GM18951 (cell line): ENCODE results near the gene SH2D1A.

Experiments used
- POLR2A ChIP-seq: IDR thresholded peaks from 4 replicates; pipeline ENCODE4 v1.6.1; 2011; ENCODE audit warnings: mild to moderate bottlenecking; ENCODE audit not compliant: insufficient read length, insufficient read depth; ENCODE audit errors: extremely low read depth
- in situ Hi-C: fragments of 300-500 bp; cut with MboI; formaldehyde crosslinking; loops from one replicate; pipeline ENCODE4 v1.12.0; 2022; ENCODE audit warnings: low sequenced_read_pairs, mixed read lengths, inconsistent platforms; ENCODE audit not compliant: unreplicated experiment

SH2D1A gene

GRCh38 chrX:124341396-124342132, 4.8 kb upstream of the SH2D1A start:
- in situ Hi-C loops = no loop called here
- TF ChIP-seq POLR2A = no peak

DNA sequence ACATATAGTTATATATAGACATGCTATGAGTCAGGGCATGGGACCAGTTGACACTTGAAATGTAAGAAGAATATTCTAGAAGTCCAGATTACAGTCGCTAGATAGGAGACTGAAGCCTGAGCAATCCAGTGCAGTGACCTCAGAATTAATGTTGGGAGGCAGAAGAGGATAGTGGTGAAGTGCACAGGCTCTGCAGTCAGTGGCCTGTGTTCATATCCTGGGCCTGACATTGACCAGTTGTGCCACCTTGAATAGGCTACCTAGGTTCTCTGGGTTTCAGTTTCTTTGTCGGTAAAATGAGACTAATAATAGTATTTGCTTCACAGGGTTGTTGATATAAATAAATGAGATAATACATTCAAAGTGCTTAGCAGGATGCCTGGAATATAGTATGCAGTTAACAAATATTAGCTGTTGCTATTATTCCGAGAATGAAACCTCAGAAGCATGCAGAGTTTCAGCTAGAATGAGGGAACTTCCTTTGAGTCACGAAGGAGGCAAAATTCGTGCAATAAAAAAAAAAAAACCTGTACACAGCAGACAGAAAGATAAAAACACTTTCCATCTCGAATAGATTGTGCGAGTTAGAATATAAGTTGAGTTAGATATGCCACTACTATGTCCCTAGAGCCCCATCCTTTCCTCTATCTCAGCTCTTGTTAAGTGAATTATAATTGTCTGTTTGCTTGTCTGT, 4.0 kb upstream of the SH2D1A start:
- in situ Hi-C loops = no loop called here
- no peak for TF ChIP-seq POLR2A

GRCh38 chrX:124343016-124343415, 3.3 kb upstream of the SH2D1A start:
- in situ Hi-C loops = no loop called here
- no peak for TF ChIP-seq POLR2A

DNA sequence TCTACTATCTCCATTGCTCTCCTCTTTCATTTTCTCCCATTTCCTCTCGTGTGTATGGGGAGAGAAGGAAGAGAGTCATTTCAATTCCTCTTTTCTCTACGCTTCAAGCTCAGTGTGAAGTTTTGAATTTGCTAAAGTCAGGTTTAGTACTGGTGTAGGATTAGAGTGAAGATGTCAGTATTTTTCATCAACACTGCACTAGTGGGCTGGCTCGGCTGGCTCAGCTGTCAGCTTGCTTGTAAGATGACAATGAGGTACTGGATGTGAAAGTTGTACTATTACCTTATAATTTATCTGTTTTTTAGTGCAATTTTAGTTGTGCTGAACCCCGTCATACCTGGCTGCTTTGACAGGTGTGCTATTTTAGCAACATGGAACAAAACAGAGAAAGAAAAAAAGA, 2.1 kb upstream of the SH2D1A start:
- TF ChIP-seq POLR2A = no peak
- in situ Hi-C loops = no loop called here

DNA sequence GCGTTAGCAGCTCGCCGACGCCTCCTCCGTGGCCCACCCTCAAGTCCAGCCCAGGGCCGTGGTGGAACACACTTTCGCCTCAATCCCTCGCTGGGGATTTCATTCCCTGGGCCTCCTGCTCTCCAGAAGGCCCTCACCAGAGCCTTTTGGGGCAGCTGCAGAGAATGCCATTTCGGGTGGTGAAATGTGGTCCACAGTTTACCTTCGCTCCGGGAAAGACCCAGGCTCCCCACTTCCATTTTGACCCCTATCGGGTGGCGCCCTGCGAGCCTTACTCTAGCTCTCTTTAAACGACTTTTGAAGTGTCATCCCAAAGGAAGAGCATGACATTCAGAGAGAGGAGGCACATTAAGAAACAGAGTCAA, 496 bp downstream of the SH2D1A start:
- in situ Hi-C loops = no loop called here
- TF ChIP-seq POLR2A = no peak

DNA sequence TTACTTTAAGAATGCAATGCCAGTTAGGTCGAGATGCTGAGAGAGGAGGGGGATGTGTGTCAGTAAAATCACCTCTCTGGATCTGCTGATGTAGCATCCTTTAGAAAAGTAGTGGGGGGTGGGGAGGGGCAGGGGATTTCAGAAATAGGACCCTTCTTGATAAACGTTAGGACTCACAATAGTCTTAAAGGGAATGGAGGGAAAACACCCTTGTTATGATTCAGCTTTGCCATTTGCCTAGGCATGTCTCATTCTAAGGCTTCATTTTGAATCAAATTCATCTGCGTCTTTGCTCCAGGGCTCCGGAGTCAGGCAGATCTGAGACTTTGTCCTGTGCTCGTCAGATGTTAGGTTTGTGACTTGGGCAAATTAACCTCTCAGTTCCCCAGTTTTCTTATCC, 879 bp downstream of the SH2D1A start:
- no peak for TF ChIP-seq POLR2A

GRCh38 chrX:124348182-124348581, 1.8 kb downstream of the SH2D1A start:
- TF ChIP-seq POLR2A = no peak
- in situ Hi-C loops = no loop called here

More for the DNA sequence above, 879 bp downstream of the SH2D1A start:
- in situ Hi-C loops = no loop called here

GRCh38 chrX:124348885-124349453, 2.6 kb downstream of the SH2D1A start:
- in situ Hi-C loops = no loop called here
- TF ChIP-seq POLR2A = no peak

- in situ Hi-C loops = no loop called here
- TF ChIP-seq POLR2A = no peak
Observed at GRCh38 chrX:124354648-124355047, 8.3 kb downstream of the SH2D1A start.

DNA sequence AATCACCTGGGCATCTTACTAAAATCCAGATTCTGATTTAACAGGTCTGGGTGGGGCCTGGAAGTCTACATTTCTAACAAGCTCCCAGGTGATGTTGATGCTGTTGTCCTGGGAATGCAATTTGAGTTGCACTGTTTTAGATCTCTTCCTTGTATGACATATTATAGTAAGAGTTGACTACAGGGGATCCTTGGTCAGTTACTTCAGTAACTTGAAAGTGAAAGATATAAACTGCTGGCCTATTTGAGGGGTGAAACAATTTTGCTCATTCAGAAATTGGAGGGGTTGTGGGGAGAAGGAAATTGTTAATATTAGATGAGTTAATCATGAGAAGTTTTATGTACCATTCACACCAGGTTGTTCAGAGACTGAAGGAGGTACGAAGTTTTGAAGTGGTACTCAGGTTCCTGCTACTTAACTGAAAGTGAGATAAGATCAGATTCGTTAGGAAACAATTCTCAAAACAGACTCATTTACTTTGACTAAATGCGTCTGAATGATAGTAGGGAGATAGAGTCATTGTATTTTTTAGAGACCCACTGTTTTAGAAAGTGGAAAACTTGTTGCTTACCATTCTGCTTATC, 12.5 kb downstream of the SH2D1A start:
- in situ Hi-C loops = no loop called here
- TF ChIP-seq POLR2A = no peak

GRCh38 chrX:124362072-124362471, 15.7 kb downstream of the SH2D1A start:
- in situ Hi-C loops = loop anchor here (10.0 kb wide), 1 partner anchor 147 kb away; no protein-coding TSS in a partner anchor
- no peak for TF ChIP-seq POLR2A

DNA sequence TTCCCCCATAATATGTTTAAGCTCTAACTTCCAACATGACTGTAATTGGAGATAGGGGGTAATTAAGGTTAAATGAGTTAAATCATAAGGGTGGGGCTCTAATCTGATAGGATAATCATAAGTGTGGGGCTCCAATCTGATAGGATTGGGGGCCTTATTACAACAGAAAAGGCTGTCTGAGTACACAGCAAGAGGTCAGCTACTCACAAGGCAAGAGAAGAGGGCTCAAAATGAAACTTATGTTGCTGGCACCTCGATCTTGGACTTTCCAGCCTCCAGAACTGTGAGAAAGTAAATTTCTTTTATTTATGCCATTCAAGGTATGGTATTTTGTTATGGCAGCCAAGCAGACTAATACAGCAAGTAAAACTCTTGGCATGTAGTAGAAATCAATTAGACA, 16.4 kb downstream of the SH2D1A start:
- TF ChIP-seq POLR2A = no peak
- in situ Hi-C loops = loop anchor here (10.0 kb wide), 1 partner anchor 148 kb away; no protein-coding TSS in a partner anchor

GRCh38 chrX:124369722-124370121, 23.4 kb downstream of the SH2D1A start:
- TF ChIP-seq POLR2A = no peak
- in situ Hi-C loops = loop anchor here (10.0 kb wide), 1 partner anchor 155 kb away; no protein-coding TSS in a partner anchor
